Karpas-422 (cell line): ENCODE measurements around the gene METAP2. TPM values are rescaled to one million over a fixed set of nuclear protein-coding genes. Genes with fewer than 3 reads are reported as not detected.
"Not testable (repeated sequence)": the region's sequence is repeated elsewhere in the genome, so short reads cannot be mapped to it uniquely, and the experiment has no call there.

Experiments used
- DNase-seq: peaks from one replicate; pipeline ENCODE4 v3.0.0-alpha.2; 2015
- H2AFZ ChIP-seq: fragments of 200-600 bp; sonication (generic); 2 replicates; pipeline ENCODE4 v1.6.1; 2014; ENCODE audit warnings: antibody characterized with exemption, low read length, mixed read lengths
- H3K27ac ChIP-seq: fragments of 200-600 bp; sonication (generic); 2 replicates; pipeline ENCODE4 v1.5.1; 2014; ENCODE audit warnings: mild to moderate bottlenecking, low read length, moderate library complexity
- H3K27me3 ChIP-seq: fragments of 200-600 bp; sonication (generic); 2 replicates; pipeline ENCODE4 v1.6.1; 2014; ENCODE audit warnings: low read length, mixed read lengths
- H3K36me3 ChIP-seq: fragments of 200-600 bp; sonication (generic); 2 replicates; pipeline ENCODE4 v1.6.1; 2014; ENCODE audit warnings: low read length, mixed read lengths; ENCODE audit not compliant: insufficient read depth
- H3K4me1 ChIP-seq: fragments of 200-600 bp; sonication (generic); 2 replicates; pipeline ENCODE4 v1.6.1; 2014; ENCODE audit warnings: mild to moderate bottlenecking, low read length, mixed read lengths
- H3K4me2 ChIP-seq: fragments of 200-600 bp; sonication (generic); 2 replicates; pipeline ENCODE4 v1.6.1; 2014; ENCODE audit warnings: low read length, low read depth, mild to moderate bottlenecking; ENCODE audit not compliant: poor library complexity, severe bottlenecking
- H3K4me3 ChIP-seq: fragments of 200-600 bp; sonication (generic); 2 replicates; pipeline ENCODE4 v1.5.1; 2014; ENCODE audit warnings: mild to moderate bottlenecking, antibody characterized with exemption, low read length, mixed read lengths
- H3K79me2 ChIP-seq: fragments of 200-600 bp; sonication (generic); 2 replicates; pipeline ENCODE4 v1.6.1; 2014; ENCODE audit warnings: mild to moderate bottlenecking, low read length, mixed read lengths
- H3K9ac ChIP-seq: fragments of 200-600 bp; sonication (generic); 2 replicates; pipeline ENCODE4 v1.6.0; 2014; ENCODE audit warnings: low read length
- H3K9me2 ChIP-seq: fragments of 200-600 bp; sonication (generic), shearing (Covaris generic); replicated peaks from 2 replicates; pipeline ENCODE4 v1.6.0; 2014; ENCODE audit warnings: mild to moderate bottlenecking, low read length, moderate library complexity; ENCODE audit not compliant: insufficient read depth
- H3K9me3 ChIP-seq: fragments of 300-700, 200-600 bp; sonication (generic); 2 replicates; pipeline ENCODE4 v1.6.1; 2014; ENCODE audit warnings: low read length, mixed read lengths
- H4K20me1 ChIP-seq: fragments of 200-600 bp; sonication (generic); 2 replicates; pipeline ENCODE4 v1.6.1; 2014; ENCODE audit warnings: mild to moderate bottlenecking, antibody characterized with exemption, low read length, low read depth; ENCODE audit not compliant: insufficient read depth
- total RNA-seq: library from RNA; depleted of rRNA; stranded (reverse); fragments of >200 nt; shearing (Covaris generic); gene quantifications from 2 replicates; pipeline ENCODE4 v1.2.3, GENCODE V29; 2014; ENCODE audit warnings: low replicate concordance

The METAP2 gene
- total RNA-seq, 1 experiment from 2014 or later = 383 TPM

DNA sequence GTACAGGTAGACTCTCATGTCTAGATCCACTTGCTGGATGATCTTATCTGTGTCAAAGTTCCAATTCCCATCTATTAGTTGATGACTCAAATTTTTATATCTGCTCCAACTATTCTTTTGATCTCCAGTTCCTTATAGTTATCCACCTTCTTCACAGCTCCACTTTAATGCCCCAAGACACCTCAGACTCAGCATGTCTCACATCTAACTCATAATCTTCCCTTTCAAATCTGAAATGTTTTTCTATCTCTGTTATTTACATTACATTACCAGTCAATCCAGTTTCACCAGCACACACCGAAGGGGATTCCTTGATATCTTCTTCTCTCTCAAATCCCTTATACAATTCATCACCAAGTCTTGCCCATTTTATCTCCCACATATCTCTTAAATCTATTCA, 3.7 kb upstream of the METAP2 start:
- DNase-seq = no peak
- H3K4me3 ChIP-seq = no peak overlapping the region
- peaks cover 13% of the 10 kb centered on the region for H3K36me3 ChIP-seq
- no peak overlapping the region for H2AFZ ChIP-seq
- no peak overlapping the region for H3K9ac ChIP-seq
- peaks cover 31% of the 10 kb centered on the region for H3K79me2 ChIP-seq
- H3K27me3 ChIP-seq = no peaks in the 10 kb centered on the region
- no peaks in the 10 kb centered on the region for H3K9me3 ChIP-seq
- no peaks in the 10 kb centered on the region for H3K9me2 ChIP-seq
- H3K27ac ChIP-seq = no peak overlapping the region
- H4K20me1 ChIP-seq = no peaks in the 10 kb centered on the region
- H3K4me1 ChIP-seq = peaks cover 21% of the 10 kb centered on the region
- H3K4me2 ChIP-seq = no peak overlapping the region

DNA sequence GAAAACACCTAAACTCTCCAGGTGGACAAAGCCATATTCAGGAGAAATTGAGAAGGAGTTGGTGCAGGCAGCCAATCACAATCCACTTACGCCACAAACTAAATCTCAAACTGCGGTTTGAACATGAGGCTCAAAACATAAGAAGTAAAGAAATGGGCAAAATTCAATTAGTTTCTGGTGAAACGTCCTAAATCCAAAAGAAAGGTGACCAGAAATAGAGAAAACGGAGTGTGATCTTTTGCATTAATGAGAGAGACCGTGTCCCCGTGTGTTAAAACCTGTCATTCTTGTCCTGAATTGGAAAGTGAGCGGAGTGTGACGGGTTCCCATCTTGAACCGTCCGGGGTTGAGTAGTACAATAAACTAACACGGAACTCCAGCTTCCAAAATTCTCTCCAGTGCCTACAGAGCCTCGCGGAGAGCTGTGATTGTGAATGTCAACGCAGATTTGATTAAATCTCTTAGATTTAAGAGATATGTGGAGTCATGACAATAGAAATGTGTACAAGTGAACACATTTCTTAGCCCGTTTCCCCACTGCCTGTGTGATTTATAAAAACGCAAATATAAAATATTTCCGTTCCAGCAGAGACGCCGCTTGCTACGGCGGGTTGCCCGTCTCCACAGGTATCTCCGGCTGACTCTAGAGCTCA, 595 bp upstream of the METAP2 start:
- Histone ChIP-seq H3K79me2 (peaks cover 62% of the 10 kb centered on the region), H3K27me3 (no peaks in the 10 kb centered on the region), H3K4me3 (peak overlapping the region; percentile 81), H3K27ac (peak overlapping the region; percentile 97), H2AFZ (no peak overlapping the region), H3K4me2 (peak overlapping the region; percentile 90), H3K36me3 (peaks cover 44% of the 10 kb centered on the region), H4K20me1 (peaks cover 10% of the 10 kb centered on the region; the same call in 1 of the 2 replicates), H3K9ac (peak overlapping the region; percentile 100), H3K9me3 (no peaks in the 10 kb centered on the region), H3K4me1 (peaks cover 43% of the 10 kb centered on the region), H3K9me2 (no peaks in the 10 kb centered on the region)
- DNase-seq = peak; percentile 83

GRCh38 chr12:95474660-95474958, 657 bp downstream of the METAP2 start:
- H3K27ac ChIP-seq = peak overlapping the region; percentile 97
- H3K4me3 ChIP-seq = peak overlapping the region; percentile 81
- H3K9me3 ChIP-seq = no peaks in the 10 kb centered on the region
- peak overlapping the region; percentile 90 for H3K4me2 ChIP-seq
- peaks cover 55% of the 10 kb centered on the region for H3K4me1 ChIP-seq
- H3K9me2 ChIP-seq = no peaks in the 10 kb centered on the region
- H3K9ac ChIP-seq = peak overlapping the region; percentile 100
- H4K20me1 ChIP-seq = peaks cover 20% of the 10 kb centered on the region
- peaks cover 75% of the 10 kb centered on the region for H3K79me2 ChIP-seq
- peaks cover 55% of the 10 kb centered on the region for H3K36me3 ChIP-seq
- peak; percentile 79 for DNase-seq
- no peaks in the 10 kb centered on the region for H3K27me3 ChIP-seq
- no peak overlapping the region for H2AFZ ChIP-seq

DNA sequence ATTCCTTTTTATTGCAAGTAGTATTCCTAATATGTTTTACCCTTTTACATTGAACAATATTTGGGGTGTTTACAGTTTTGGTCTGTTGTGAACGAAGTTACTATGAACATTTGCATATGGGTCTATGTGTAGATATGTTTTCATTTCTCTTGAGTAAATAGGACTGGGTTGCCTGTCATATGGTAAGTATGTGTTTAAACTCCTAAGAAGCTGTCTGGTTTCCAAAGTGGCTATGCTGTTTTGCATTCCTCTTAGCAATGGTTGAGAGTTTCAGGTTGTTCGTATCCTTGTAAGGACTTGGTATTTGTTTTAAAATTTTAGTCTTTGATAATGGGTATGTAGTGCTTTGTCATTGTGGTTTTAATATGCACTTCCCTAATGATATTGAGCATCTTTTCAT, 6.3 kb downstream of the METAP2 start:
- peaks cover 70% of the 10 kb centered on the region for H4K20me1 ChIP-seq
- H3K79me2 ChIP-seq = peaks cover 100% of the 10 kb centered on the region
- H3K4me1 ChIP-seq = peaks cover 73% of the 10 kb centered on the region
- no peak overlapping the region for H2AFZ ChIP-seq
- no peak overlapping the region for H3K9ac ChIP-seq
- peak overlapping the region; percentile 63 for H3K27ac ChIP-seq
- no peaks in the 10 kb centered on the region for H3K27me3 ChIP-seq
- H3K36me3 ChIP-seq = peaks cover 90% of the 10 kb centered on the region
- H3K4me3 ChIP-seq = no peak overlapping the region
- no peaks in the 10 kb centered on the region for H3K9me3 ChIP-seq
- H3K4me2 ChIP-seq = peak overlapping the region; percentile 13
- DNase-seq = no peak
- H3K9me2 ChIP-seq = no peaks in the 10 kb centered on the region

DNA sequence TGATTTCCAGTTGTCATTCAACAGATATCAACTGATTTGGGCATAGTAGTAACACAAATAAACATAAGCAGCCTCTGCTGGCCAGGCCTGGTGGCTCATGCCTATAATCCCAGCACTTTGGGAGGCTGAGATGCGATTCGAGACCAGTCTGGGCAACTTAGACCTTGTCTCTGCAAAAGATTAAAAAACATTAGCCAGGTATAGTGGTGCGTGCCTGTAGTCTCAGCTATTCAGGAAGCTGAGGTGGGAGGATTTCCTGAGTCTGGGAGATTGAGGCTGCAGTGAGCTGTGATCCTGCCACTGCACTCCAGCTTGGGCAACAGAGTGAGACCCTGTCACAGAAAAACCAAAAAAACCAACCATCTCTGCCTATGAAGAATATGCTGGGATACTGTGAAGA, 7.1 kb downstream of the METAP2 start:
- Histone ChIP-seq H4K20me1 (peaks cover 70% of the 10 kb centered on the region), H3K27ac (peak overlapping the region; percentile 63), H3K4me2 (peak overlapping the region; percentile 17), H3K4me1 (peaks cover 66% of the 10 kb centered on the region), H3K27me3 (no peaks in the 10 kb centered on the region), H2AFZ (no peak overlapping the region), H3K9me2 (no peaks in the 10 kb centered on the region), H3K36me3 (peaks cover 88% of the 10 kb centered on the region), H3K9ac (no peak overlapping the region), H3K9me3 (no peaks in the 10 kb centered on the region), H3K79me2 (peaks cover 99% of the 10 kb centered on the region), H3K4me3 (no peak overlapping the region)
- DNase-seq = no peak

- no peak overlapping the region for H2AFZ ChIP-seq
- H4K20me1 ChIP-seq = peaks cover 73% of the 10 kb centered on the region
- H3K4me1 ChIP-seq = peaks cover 58% of the 10 kb centered on the region
- H3K27me3 ChIP-seq = no peaks in the 10 kb centered on the region
- H3K9me2 ChIP-seq = no peaks in the 10 kb centered on the region
- DNase-seq = no peak
- H3K79me2 ChIP-seq = peaks cover 99% of the 10 kb centered on the region
- peak overlapping the region; percentile 63; the same call in 1 of the 2 replicates for H3K27ac ChIP-seq
- H3K9ac ChIP-seq = no peak overlapping the region
- peaks cover 87% of the 10 kb centered on the region for H3K36me3 ChIP-seq
- no peak overlapping the region for H3K4me3 ChIP-seq
- H3K9me3 ChIP-seq = no peaks in the 10 kb centered on the region
- H3K4me2 ChIP-seq = no peak overlapping the region
Observed at GRCh38 chr12:95481888-95482287, 7.9 kb downstream of the METAP2 start.

- DNase-seq, H2AFZ ChIP-seq, H3K9me3 ChIP-seq, H3K4me2 ChIP-seq, H3K9me2 ChIP-seq, H3K27me3 ChIP-seq, H3K9ac ChIP-seq, H3K4me3 ChIP-seq: not testable (repeated sequence)
- H3K27ac ChIP-seq = peak overlapping the region; percentile 35
- peaks cover 86% of the 10 kb centered on the region for H3K36me3 ChIP-seq
- H4K20me1 ChIP-seq = peaks cover 70% of the 10 kb centered on the region
- H3K79me2 ChIP-seq = peaks cover 99% of the 10 kb centered on the region
- H3K4me1 ChIP-seq = peaks cover 51% of the 10 kb centered on the region
Observed at GRCh38 chr12:95482564-95482963, 8.6 kb downstream of the METAP2 start.

DNA sequence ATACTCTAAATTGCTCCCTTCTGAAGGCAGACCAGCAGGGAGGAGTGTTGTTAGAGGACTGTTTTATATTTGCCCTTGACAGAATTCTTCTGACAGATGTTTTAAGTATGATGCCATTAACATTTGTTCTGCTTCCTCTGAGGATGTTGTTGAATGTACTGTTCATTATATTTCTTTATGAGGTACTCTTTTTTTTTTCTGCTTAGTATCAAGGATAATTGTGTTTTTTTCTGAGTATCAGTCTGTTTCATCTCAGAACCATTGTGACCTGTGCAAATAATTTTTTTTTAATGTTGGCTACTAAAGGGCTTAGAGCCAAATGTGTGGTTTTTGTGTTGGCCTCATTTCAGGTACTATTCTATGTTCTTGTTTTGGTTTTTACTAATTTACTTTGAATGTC, 10.6 kb downstream of the METAP2 start:
- H3K36me3 ChIP-seq = peaks cover 85% of the 10 kb centered on the region
- H4K20me1 ChIP-seq = peaks cover 52% of the 10 kb centered on the region
- H3K9me2 ChIP-seq = no peaks in the 10 kb centered on the region
- H3K27ac ChIP-seq = peak overlapping the region; percentile 28; the same call in 1 of the 2 replicates
- H3K9me3 ChIP-seq = no peaks in the 10 kb centered on the region
- H2AFZ ChIP-seq = no peak overlapping the region
- peaks cover 97% of the 10 kb centered on the region for H3K79me2 ChIP-seq
- no peak for DNase-seq
- H3K4me2 ChIP-seq = no peak overlapping the region
- no peak overlapping the region for H3K9ac ChIP-seq
- H3K4me1 ChIP-seq = peaks cover 32% of the 10 kb centered on the region
- no peak overlapping the region for H3K4me3 ChIP-seq
- H3K27me3 ChIP-seq = no peaks in the 10 kb centered on the region
